NCI-H2196 (cell line): Measurements from ENCODE around the gene PAIP2B.
"Not testable (repeated sequence)": the region's sequence is repeated elsewhere in the genome, so short reads cannot be mapped to it uniquely, and the experiment has no call there.

Experiments used
- DNase-seq: peaks from one replicate; lab custom pipeline; 2025; ENCODE audit not compliant: unreplicated experiment; lab: John Stamatoyannopoulos, UW

Gene PAIP2B, protein sequence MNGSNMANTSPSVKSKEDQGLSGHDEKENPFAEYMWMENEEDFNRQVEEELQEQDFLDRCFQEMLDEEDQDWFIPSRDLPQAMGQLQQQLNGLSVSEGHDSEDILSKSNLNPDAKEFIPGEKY

DNA sequence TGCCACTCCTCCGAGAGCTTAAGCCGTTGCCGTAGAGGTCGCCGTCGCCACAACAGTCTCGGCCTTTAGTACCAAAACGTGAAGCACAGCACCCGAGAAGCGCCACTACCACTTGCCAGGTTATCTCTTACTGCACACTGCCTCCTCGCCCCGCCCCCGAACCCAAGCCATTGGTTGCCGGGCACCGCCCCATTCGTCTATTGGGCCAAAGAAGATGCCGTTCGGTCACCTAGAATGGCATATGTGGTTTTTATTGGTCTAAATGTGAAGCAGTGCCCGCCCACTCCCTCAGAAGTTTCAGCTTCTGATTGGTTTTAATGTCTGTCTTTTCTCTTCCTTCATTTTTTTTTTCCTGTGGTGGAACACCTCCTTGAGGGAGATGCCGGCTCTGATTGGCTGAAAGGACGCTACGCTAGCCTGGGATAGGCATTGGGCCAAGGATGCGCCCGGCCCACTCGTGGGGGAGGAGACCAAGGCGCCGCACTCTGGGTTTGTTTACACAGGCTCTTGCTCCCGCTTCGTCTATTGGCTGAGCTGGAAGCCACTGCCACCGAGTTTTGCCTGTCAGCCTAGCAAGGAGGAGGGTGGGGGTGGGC, at the start of gene PAIP2B:
TSS of gene PAIP2B (minus strand) at position 139 of the 596 bp plus-strand sequence. CDS start 24,514 bp downstream, outside the sequence.
- DNase-seq = peak; percentile 96

DNA sequence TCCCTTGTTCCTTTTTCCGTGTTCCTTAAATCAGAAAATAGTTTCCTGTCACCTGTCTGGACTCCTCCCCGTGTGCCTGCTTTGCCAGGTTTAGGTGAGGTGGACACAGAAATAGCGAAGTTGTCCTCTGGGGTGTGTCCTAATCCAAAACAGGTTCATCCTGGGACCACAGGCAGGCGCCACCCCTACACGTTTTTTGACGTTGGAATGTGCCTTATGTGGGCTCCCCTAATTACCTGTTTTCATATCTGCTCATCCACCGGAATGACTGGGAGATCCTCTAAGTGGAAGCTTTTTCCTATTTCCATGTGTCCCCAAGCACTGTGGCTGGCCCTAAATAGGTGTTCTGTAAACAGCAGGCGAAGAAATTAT, 49.0 kb upstream of the PAIP2B start:
- DNase-seq = no peak

DNA sequence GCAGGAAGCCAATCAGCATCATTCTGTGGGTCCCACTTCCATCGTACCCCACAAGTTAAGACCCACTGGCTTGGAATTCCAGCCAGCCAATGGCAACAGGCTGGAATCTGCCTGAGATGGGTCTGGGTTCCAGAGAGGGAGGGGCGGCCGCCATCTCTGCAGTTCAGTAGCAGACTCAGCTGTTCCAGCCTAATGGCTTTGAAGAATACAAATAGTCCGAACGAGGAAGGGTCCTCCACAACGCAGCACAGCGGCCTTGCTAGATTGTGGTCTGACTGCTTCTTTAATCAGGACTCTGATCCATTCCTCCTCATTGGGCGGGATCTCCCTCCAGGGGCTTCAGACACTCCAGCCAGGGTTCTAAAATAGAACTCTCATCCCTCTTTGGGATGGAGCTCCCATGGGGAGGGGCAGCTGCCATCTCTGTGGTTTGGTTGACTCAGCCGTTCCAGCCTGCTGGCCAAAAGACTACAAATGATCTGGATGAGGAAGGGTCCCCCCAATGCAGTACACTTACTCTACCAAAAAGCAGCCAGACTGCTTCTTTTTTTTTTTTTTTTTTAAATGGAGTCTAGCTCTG, 42.7 kb upstream of the PAIP2B start:
- DNase-seq = no peak

DNA sequence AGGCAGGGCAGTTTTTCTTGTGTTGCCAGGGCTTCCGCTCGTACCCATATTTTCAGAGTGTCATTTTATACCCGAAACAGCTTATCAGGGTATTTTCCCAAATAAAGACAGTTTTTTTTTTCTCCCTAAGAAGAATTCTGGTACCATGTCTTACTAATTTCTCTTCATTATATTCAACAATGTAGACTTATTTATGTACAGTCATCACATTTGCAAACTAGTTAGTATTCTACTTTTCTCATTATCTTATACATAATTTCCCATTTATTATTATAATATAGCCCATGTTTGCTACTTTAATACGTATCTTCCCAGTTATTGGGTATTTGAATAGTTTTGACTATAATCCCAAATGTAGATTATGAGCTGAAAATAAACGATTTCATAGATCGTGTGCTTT, 36.5 kb upstream of the PAIP2B start:
- no peak for DNase-seq

DNA sequence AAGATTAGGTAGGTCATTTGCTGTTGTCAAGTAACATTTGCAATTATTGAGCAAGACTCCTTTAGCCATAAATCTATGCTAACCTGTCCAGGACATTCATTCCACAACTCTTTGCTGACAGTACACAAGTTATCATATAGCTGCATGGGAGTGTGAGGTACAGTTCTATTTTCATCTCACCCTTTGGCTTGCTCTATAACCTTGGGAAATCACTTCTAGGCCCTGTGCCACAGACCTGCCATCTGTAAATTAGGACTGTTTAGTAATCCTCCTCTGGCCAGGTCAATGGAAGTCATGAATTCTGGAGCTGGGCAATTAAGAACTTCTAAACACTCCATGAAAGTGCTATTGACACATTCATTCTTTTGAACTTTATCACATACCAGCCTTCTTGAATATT, 34.6 kb upstream of the PAIP2B start:
- DNase-seq = no peak

DNA sequence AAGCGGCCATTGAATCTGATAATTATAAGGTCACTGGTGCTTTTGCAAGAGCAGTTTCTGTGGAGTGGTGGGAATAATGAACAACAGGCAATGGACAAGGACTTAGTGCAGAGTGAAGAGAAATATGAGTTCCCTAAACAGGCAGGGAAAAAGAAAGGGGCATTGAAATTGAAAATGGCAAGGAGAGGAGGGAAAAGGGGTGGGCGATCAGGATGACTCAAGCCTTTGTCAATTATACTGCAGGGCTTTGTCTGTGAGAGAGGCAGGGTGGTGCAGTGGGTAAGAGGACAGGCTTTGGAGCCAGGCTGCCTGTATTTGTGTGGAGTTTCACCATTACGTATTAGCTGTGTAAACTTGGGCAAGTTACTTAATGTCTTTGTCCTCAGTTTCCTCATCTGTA, 29.5 kb upstream of the PAIP2B start:
- no peak for DNase-seq

DNA sequence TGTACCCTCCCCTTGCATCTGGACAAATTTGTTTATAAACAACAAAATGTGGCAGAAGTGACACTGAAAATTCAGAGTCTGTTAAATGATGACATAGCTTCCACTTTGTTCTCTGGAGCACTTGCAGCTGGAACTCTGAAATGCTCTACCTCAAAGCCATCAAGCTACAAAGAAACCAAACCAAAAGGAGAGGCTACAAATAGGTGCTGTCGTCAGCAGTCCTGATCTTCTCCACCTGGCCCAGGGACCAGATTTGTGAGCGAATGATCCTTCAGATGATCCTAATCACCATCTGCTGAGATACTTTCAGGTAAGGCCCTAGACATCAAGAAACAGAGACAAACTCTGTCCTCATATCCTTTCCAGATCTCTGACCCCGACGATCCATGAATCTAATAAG, 27.9 kb upstream of the PAIP2B start:
- no peak for DNase-seq

DNA sequence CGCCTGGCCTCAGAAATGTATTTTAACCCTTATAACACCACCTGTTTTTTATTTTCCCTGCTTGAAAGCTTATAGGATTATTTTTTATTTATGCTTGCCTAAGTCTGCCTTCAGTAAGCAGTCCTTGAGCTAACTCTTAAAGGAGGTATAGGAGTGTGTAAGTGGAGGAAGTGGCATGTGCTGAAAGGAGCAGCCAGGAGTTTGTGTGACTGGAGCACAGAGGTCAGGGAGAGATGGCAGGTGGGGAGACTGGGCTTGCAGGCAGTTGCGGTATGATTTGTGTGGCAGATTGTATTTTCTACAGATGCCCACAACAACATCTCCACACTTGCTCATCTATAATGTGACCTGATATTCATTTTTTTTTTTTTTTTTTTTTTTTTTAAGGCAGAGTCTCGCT, 27.2 kb upstream of the PAIP2B start:
- no peak for DNase-seq

DNA sequence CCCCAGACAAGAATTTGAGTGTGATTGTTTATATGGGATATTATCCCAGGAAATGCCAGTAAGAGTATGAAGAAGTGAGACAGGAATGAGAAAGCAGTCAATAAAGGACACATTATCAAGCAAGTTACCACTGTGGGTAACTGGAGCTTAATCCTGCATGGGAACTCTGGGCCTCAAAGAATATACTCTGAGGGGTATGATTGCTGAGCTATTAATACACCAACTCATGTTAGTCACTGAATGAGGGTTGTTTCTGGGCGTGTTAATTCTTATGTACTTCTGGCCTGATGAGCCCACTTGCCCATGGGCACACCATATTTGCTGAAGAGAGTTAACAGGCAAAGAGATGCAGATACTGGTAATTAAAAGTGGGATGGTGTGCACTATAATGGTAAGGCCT, 26.6 kb upstream of the PAIP2B start:
- DNase-seq = no peak

DNA sequence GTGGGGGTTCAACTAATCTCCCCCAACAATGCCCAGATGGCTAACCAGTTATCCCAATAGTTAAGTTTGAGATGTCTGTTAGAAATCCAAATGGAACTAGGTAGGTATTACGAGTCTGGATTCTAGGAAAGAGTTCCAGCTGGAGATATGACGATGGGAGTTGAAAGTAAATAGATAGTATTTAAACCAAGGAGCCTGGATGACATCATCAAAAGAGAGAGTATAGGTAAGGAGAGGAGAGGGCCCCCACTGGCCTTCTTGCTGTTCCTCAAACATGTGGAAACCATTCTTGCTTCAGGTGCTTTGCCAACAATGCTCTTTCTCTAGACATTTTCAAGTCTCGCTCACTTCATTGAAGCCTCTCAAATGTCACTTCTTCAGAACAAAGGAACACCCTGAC, 26.0 kb upstream of the PAIP2B start:
- no peak for DNase-seq

DNA sequence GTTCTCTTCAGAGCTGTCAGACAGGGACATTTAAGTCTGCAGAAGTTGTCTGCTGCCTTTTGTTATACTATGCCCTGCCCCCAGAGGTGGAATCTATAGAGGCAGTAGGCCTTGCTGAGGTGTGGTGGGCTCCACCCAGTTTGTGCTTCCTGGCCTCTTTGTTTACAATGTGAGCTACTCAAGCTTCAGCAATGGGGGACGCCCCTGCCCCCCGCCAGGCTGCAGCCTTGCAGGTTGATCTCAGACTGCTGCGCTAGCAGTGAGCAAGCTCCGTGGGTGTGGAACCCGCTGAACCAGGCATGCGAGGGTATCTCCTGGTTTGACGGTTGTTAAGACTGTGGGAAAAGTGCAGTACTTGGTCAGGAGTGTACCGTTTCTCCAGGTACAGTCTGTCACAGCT, 24.0 kb upstream of the PAIP2B start:
- DNase-seq = no peak

DNA sequence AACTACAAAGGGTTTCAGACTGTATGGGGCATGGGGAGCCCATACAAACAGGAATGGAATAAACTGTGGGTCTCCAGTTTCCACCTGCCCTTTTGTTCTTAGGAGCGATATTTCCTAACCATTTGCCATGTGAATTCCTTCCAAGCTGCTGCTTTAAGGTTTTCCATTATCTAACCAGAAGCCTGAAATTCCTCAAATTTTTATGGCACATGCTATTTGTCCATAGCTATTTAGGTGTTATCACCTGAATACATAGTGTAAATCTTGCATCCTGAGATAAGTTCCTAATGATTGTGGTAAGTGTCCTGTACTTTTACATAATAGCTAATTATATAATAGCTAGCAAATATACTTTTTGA, 17.4 kb upstream of the PAIP2B start:
- no peak for DNase-seq

DNA sequence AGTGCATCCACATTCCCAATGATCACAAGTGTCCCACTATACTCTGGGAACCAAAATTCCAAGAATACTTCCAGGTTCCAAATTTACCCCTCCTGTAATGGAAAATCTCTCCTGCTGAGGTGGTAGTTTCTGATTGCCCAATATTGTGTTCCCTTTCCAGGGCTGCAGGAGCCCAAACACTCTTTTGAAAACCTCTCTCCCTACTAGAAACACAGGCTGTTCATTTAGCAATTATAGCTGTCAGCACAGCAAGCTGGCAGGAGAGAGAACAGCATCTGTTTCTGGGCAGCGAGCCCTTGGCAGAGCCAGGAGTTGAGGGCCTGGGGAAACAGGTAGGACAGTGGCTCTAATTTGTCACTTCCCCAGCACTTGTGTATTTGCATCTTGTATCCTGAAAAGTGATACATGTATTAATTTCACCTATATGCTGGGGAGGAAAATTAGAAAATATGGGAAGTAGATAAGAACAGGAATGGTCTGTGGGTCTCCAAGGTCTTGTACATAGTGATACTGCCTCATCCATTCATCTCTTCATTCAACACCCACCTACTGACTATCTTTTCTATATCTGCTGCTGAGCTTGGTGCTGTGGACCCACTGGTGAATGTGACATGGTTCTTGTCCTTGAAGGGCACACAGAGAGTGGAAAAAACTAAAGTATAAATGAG, 16.9 kb upstream of the PAIP2B start:
- no peak for DNase-seq

DNA sequence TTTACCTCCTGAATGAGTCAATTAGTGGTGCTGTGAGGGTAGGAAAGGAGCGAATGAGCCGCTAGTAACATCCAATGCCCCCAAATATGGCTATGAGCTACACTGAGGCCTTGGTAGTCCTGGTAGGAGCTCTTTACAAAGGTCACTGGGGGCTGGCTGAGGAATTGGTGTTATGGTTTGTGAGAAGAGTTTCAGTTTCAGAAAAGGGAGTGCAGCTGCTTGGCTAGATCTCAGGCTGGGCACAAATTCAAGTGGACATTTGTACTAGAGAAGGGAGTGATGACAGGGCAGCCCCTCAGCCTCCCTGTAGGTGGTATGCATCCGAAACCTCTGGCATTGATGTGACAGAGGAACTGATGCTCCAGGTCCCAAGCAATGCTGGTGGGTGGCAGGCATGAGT, 13.9 kb upstream of the PAIP2B start:
- DNase-seq = no peak

DNA sequence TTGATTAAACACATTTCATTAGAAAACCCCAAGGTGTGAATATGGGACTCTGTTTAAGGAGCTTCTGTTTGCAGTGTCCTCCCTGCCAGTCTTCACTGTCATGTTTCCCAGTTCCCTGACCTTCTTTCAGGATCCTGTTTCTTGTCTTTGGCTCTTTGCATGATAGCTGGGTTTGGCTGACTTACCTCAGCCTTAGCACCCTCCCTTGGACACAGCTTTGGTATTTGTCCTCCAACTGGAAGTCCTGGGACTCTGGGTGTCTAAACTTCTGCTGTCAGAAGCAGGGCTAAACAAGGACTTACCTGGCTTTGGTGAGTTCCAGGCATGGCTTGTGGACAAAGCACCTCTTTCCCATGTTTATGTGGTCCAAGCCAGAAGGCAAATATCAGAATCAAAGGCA, 11.2 kb upstream of the PAIP2B start:
- no peak for DNase-seq

DNA sequence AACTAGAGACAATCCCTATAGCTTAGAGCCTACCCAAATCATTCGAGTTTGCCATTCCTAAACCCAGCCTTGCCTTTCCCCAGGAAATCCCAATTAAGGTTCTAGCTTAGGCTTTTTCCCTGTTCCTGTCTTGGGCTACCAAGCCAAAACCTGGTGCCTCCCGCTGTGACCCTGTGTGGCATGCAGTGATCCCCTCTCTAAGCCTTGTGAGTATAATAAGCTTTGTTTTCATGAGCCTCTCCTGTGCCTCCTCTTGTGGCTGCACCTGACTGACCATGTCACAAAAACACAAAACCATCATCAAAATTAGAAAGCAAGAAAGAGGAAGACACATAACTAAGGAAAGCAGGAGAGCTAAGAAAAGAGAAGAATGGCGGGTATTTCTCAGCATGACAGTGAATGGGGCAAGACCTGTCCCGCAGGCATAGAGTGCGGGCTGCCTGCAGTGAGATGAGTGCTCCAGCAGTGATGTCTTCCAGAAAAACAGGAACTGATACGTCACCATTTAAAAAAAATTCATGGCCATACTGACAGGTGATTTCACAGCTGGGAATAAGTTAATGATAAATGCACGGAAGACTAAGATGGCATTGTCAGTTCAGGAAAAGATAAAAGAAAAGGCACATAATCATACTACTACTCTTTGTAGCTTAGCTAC, 9.2 kb upstream of the PAIP2B start:
- no peak for DNase-seq

DNA sequence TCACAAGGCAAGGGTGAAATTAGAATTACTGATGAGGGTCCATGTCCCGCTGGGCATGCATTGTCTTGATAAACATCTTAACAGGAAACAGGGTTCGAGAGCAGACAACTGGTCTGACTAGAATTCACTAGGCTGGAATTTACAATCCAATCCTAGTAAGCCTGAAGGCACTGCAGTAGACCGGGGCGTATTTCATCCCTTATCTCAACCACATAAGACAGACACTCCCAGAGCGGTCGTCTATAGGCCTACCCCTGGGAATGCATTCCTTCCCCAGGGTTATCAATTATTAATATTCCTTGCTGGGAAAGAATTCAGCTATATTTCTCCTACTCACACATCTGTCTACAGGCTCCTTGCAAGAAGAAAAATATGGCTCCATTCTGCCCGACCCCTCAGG, 6.2 kb upstream of the PAIP2B start:
- not testable (repeated sequence) for DNase-seq

DNA sequence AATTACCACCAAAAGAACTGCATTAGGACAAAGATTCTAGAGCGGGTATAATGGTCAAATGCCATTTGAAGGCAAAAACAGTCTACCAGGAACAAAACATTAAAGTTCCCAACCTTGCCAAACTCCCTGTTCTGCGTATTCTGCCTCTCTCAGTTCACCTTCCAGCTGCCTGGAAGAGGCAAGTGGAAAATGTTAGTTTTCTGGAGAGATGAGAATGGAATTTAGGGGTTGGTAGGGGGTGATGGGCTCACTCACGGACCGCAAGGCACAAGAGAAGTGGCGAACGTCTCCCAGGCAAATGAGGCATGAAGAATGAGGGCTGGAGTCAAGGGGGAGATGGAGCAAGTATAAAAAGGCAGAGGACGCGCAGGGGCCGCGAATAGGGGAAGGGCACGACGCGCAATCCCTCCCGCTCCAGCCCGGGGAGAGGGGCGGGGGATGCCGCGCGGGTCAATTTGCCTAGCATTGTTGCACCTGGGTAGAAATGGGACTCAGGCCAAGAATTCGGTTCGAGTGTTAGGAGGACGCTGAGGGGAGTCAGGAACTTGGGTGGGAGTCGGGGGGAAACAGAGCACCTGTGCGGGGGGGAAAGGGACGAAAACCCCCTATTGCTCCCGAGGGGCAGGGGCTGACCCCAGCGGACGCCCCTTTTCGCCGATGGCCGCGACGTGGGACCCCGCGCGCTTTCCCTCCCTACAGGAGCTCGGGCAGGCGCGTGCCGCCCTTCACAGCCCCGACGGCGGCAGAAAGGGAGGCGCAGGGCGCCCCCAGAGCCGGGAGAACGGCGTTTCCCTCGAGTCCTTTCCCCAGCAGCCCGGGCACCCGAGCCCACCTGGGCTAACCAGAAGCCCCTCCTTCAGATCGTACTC, 573 bp downstream of the PAIP2B start:
- peak; percentile 6 for DNase-seq

DNA sequence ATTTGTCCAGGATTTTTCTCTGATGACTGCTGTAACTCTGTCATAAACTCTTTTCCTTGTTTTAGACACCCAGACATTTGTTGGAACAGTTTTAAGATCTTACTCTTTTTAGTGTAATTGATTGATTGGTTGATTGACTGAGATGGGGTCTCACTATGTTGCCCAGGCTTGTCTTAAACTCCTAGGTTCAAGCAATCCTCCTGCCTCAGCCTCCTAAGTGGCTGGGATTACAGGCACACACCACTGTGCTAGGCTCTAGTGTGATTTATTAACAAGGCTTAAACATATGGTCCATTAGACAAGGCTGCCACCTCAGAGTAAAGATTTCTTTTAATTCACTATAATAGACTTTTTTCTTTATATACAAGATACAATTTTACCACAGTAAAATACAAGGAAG, 2.0 kb downstream of the PAIP2B start:
- DNase-seq = no peak

DNA sequence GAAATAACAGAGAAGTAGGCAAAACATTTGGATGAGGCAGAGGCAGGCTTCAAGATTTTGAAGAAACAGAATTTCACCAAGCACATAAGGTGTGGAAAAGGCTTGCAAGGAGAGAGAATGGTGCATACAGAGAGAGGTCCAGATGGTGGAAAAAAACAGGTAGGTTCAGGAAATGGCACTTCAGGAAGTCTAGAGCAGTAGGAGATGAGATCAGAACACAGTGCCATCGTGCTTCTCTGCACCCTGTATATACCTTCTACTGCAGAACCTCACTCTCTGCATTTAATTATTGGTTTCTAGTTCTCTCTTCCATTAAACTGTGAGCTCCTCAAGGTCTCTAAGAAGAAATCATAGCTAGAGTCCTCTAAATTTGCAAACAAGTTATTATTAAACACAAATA, 2.4 kb downstream of the PAIP2B start:
- DNase-seq = no peak

DNA sequence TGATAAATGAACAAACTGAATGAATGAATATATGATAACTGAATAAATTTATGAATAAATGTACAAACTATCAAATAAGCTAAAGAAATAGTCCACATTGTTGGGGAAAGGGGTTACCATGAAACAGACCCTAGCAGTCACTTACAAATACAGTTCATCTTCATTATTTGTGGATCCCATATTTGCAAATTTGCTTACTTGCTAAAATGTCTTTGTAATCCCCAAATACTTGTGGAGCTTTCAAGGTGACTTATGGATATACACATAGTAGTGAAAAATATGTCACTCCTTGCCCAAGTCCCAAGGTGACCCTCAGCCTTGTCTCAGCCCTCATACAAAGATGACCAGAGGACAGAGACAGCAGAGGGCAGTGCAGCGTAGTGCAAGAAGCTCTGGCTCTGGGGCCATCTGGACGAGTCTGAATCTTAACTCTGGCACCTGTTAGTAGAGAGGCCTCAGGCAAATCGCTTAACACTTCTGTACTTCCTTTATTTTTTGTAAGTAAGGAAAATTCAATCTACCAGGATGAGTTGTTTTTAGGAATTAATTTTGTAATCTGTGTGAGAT, 3.1 kb downstream of the PAIP2B start:
- DNase-seq = peak; percentile 30
